Vagina (tissue), 2 donors: Measurements from ENCODE around the gene GPR149. TPM values are rescaled to one million over a fixed set of nuclear protein-coding genes. Genes with fewer than 3 reads are reported as not detected.
A peak's percentile ranks its signal among the peaks of the same experiment; 100 is the strongest.

Experiments
- DNase-seq, 2 donors: peaks; one replicate each; pipeline ENCODE4 v3.0.0-alpha.2; 2017; ENCODE audit errors: extremely low spot score in 2 of 2
- H3K27ac ChIP-seq: fragments of 200-600 bp; sonication (generic); one replicate; pipeline ENCODE4 v1.5.1; 2019
- H3K27me3 ChIP-seq: fragments of 200-600 bp; sonication (generic); one replicate; pipeline ENCODE4 v1.5.1; 2019
- H3K36me3 ChIP-seq, 2 donors: fragments of 200-600 bp; sonication (generic); one replicate each; pipeline ENCODE4 v1.5.1; 2017 to 2019
- H3K4me1 ChIP-seq: fragments of 200-600 bp; sonication (generic); one replicate; pipeline ENCODE4 v1.5.1; 2019
- H3K4me3 ChIP-seq, 2 donors: fragments of 200-600 bp; sonication (generic); 1 replicate in 1 of 2; 2 replicates in 1 of 2; pipeline ENCODE4 v1.5.1; 2016 to 2019
- H3K9me3 ChIP-seq: fragments of 200-600 bp; sonication (generic); one replicate; pipeline ENCODE4 v1.5.1; 2019
- CTCF ChIP-seq, 3 experiments: fragments of 450-650 bp in 2 of 3; fragments of 200-600 bp in 1 of 3; sonication (generic) in 1 of 3; IDR thresholded peaks; one replicate each; pipeline ENCODE4 v1.5.1; 2017 to 2019; ENCODE audit warnings: antibody characterized with exemption in 3 of 3, mild to moderate bottlenecking in 2 of 3, moderate library complexity in 2 of 3
- POLR2A ChIP-seq, 2 donors: fragments of 450-650 bp; IDR thresholded peaks; one replicate each; pipeline ENCODE4 v1.6.1; 2017; ENCODE audit warnings: antibody characterized with exemption in 2 of 2, mild to moderate bottlenecking in 2 of 2, moderate library complexity in 2 of 2
- POLR2AphosphoS5 ChIP-seq, 2 donors: sonication (generic); formaldehyde crosslinking; IDR thresholded peaks; one replicate each; pipeline ENCODE4 v1.9.0; 2017; ENCODE audit warnings: antibody characterized with exemption in 2 of 2, mild to moderate bottlenecking in 2 of 2, low read depth in 1 of 2; ENCODE audit not compliant: insufficient read depth in 1 of 2
- intact Hi-C: fragments of 100-400 bp; cut with DNase I; formaldehyde crosslinking; loops from one replicate; pipeline ENCODE4 v1.15.1; 2023
- total RNA-seq: library from RNA; depleted of rRNA; stranded (reverse); fragments of >200 nt; gene quantifications from one replicate; pipeline ENCODE4 v1.2.3, GENCODE V29; 2016

The GPR149 gene, protein sequence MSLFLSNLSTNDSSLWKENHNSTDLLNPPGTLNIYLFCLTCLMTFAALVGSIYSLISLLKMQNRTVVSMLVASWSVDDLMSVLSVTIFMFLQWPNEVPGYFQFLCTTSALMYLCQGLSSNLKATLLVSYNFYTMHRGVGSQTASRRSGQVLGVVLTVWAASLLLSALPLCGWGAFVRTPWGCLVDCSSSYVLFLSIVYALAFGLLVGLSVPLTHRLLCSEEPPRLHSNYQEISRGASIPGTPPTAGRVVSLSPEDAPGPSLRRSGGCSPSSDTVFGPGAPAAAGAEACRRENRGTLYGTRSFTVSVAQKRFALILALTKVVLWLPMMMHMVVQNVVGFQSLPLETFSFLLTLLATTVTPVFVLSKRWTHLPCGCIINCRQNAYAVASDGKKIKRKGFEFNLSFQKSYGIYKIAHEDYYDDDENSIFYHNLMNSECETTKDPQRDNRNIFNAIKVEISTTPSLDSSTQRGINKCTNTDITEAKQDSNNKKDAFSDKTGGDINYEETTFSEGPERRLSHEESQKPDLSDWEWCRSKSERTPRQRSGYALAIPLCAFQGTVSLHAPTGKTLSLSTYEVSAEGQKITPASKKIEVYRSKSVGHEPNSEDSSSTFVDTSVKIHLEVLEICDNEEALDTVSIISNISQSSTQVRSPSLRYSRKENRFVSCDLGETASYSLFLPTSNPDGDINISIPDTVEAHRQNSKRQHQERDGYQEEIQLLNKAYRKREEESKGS
- total RNA-seq = not detected

DNA sequence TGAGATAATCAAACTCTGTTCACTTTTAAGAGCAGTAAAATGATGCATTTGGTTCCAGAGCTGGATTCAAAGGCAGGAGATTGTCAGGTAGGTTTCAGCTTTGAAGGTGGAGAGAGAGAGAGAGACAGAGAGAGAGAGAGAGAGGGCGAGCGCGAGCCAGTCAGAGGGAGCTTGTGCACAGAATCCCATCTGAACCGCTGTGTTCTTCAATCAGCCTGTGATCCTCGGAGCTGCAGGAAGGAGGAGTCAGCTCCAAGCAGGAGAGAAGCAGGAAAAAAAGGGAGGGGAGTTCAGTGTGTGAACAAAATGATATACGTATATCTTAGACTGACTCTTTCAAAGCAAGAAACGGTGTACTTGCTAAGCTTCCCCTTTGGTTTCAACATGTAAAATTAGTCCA, at the start of gene GPR149:
GPR149 (minus strand) TSS at position 177 of the 400 bp plus-strand sequence. CDS start 575 bp downstream, outside the sequence.
- Histone ChIP-seq H3K36me3 (no peaks in the 10 kb centered on the region), H3K4me1 (peaks cover 13% of the 10 kb centered on the region), H3K27ac (no peak within 1 kb of the TSS), H3K9me3 (no peaks in the 10 kb centered on the region), H3K4me3 (peak within 1 kb of the TSS in 1 of 2 donors; percentile 23), H3K27me3 (no peaks in the 10 kb centered on the region)
- TF ChIP-seq CTCF (IDR thresholded peaks at IDR 0.05) (no peak), POLR2AphosphoS5 (IDR thresholded peaks at IDR 0.05; ENCODE audit: insufficient read depth in 1 of 2, low read depth in 1 of 2) (no peak), POLR2A (IDR thresholded peaks at IDR 0.05) (no peak)
- intact Hi-C loops = no loop called here
- DNase-seq = no peak

DNA sequence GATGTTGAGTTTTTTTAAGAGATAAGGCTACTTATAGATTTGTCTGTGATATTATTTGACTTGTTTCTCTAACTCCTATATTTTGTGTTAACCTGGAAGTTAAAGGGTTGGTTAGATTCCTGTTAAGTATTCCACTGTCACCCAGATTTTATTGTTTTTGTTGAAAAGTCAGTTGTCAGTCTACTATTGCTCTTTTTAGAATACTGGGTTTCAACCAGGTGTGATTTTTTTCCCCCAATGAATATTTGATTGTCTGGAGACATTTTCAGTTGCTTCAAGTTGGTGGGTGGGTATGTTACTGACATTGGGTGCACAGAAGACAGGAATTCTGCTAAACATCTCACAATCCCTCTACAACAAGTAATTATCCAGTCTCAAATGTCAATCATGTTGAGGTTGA, 43.8 kb upstream of the GPR149 start:
- no peaks in the 10 kb centered on the region for H3K4me1 ChIP-seq
- TF ChIP-seq POLR2A (IDR thresholded peaks at IDR 0.05) (no peak), POLR2AphosphoS5 (IDR thresholded peaks at IDR 0.05; ENCODE audit: insufficient read depth in 1 of 2, low read depth in 1 of 2) (no peak), CTCF (IDR thresholded peaks at IDR 0.05) (no peak)
- H3K36me3 ChIP-seq = no peaks in the 10 kb centered on the region

DNA sequence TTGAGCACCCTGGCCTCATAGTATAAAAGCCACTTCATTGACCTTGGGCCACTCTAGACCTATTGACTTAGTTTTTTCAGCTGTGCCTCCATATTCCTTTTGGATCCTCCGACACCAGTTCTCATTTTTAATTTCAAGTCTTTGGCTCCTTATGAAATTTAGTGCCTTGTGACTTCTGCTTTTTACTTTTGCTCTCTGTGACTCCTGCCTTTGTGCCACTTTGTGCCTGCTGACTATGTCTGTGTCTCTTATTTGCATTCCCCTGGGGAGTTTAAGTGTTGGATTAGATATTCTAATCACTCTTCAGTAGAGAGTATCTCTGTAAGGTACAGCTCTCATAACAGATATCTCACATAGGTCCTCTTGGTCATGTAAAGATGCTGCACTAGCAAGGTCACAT, 39.6 kb upstream of the GPR149 start:
- TF ChIP-seq CTCF (IDR thresholded peaks at IDR 0.05) = no peak
- no peak for TF ChIP-seq POLR2A (IDR thresholded peaks at IDR 0.05)
- peaks cover 4% of the 10 kb centered on the region for H3K9me3 ChIP-seq
- DNase-seq = no peak
- H3K4me1 ChIP-seq = no peaks in the 10 kb centered on the region
- H3K36me3 ChIP-seq = no peaks in the 10 kb centered on the region
- no peak overlapping the region for H3K4me3 ChIP-seq
- intact Hi-C loops = no loop called here
- H3K27ac ChIP-seq = no peak overlapping the region
- H3K27me3 ChIP-seq = no peaks in the 10 kb centered on the region

More for the DNA sequence above, 43.8 kb upstream of the GPR149 start:
- Histone ChIP-seq H3K27ac (no peak overlapping the region), H3K4me3 (no peak overlapping the region), H3K27me3 (no peaks in the 10 kb centered on the region), H3K9me3 (peaks cover 4% of the 10 kb centered on the region)
- DNase-seq = no peak
- intact Hi-C loops = no loop called here

DNA sequence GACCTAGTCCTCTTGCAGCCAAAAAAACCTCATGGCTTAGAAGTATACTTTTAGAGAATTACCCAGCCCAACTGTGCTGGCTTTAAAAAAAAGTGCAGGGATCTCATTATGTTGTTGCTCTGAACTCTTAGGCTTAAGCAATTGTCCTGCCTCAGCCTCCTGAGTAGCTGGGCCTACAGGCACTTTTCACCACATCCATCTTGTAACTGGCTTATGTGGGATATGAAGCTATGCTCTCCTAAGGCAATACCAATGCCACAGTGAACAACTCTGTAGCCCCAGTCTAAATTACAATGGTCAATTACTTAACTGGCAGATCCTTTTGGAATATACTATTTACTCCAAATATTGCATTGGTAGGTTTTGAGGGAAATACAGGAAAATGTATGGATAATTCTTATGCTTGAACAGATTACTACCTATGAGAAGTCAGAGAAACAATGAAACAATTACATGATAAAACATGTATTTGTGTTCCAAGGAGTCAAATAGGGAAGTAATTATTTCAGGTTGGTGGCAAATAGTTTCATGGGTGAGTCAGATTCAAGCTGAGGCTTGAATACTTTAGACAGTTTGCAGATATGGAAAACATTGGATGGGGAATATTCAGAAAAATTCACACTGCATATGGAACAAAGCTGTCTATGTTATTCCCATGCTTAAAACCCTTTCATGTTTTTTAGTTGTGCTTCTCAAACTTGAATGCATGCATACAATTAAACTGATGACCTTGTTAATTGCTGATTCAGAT, 34.6 kb upstream of the GPR149 start:
- DNase-seq = no peak
- Histone ChIP-seq H3K4me1 (no peaks in the 10 kb centered on the region), H3K27me3 (no peaks in the 10 kb centered on the region), H3K9me3 (no peaks in the 10 kb centered on the region), H3K4me3 (no peak overlapping the region), H3K27ac (no peak overlapping the region), H3K36me3 (no peaks in the 10 kb centered on the region)
- intact Hi-C loops = no loop called here
- TF ChIP-seq CTCF (IDR thresholded peaks at IDR 0.05) = no peak
- TF ChIP-seq POLR2A (IDR thresholded peaks at IDR 0.05) = no peak
- TF ChIP-seq POLR2AphosphoS5 (IDR thresholded peaks at IDR 0.05; ENCODE audit: insufficient read depth in 1 of 2, low read depth in 1 of 2) = no peak
